ENCODE measurements around the gene WDR55. TPM values are rescaled to one million over a fixed set of nuclear protein-coding genes. Genes with fewer than 3 reads are reported as not detected.
"Not testable (repeated sequence)": the region's sequence is repeated elsewhere in the genome, so short reads cannot be mapped to it uniquely, and the experiment has no call there.

Gene WDR55
- total RNA-seq, 6 donors from 2014 or later, result 23.2 to 44.0 (median 24.5) TPM

DNA sequence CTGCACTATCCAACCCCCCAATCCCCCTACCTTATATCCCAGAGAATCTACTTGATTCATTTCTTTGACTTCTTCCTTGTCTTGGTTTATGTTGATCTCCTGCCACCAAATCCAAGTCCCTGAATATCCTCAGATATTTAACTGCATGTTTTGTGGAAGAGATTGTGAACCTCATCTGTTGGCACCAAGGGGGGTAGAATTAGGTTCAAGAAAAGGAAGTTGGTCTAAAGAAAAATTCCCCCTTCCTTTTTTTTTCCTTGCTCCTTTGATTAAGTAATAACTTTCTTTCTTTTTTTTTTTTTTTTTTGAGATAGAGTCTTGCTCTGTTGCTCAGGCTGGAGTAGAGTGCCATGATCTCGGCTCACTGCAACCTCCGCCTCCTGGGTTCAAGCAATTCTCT, 31.2 kb upstream of the WDR55 start:
- ATAC-seq (ENCODE audit: low FRiP score in 2 of 2), result no peak
- WGBS, 2 donors, result 73 to 89% methylated on average over 2 of the region's 2 CpGs
- Histone ChIP-seq H3K4me3 (peak overlapping the region in 3 of 4 donors; percentile 55 to 60 (median 58)), H3K27ac (peak overlapping the region; percentile 81 to 90 (median 85)), H3K36me3 (no peaks in the 10 kb centered on the region), H3K27me3 (no peaks in the 10 kb centered on the region), H3K4me1 (peaks cover 19 to 52% (median 32%) of the 10 kb centered on the region in 4 donors), H3K9me3 (no peaks in the 10 kb centered on the region)
- TF ChIP-seq POLR2AphosphoS5 (IDR thresholded peaks at IDR 0.05) (no peak), EP300 (IDR thresholded peaks at IDR 0.05) (no peak), POLR2A (IDR thresholded peaks at IDR 0.05) (no peak)
- TF ChIP-seq, protein P1, sequence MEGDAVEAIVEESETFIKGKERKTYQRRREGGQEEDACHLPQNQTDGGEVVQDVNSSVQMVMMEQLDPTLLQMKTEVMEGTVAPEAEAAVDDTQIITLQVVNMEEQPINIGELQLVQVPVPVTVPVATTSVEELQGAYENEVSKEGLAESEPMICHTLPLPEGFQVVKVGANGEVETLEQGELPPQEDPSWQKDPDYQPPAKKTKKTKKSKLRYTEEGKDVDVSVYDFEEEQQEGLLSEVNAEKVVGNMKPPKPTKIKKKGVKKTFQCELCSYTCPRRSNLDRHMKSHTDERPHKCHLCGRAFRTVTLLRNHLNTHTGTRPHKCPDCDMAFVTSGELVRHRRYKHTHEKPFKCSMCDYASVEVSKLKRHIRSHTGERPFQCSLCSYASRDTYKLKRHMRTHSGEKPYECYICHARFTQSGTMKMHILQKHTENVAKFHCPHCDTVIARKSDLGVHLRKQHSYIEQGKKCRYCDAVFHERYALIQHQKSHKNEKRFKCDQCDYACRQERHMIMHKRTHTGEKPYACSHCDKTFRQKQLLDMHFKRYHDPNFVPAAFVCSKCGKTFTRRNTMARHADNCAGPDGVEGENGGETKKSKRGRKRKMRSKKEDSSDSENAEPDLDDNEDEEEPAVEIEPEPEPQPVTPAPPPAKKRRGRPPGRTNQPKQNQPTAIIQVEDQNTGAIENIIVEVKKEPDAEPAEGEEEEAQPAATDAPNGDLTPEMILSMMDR (IDR thresholded peaks at IDR 0.05), result no peak
- DNase-seq, result no peak

DNA sequence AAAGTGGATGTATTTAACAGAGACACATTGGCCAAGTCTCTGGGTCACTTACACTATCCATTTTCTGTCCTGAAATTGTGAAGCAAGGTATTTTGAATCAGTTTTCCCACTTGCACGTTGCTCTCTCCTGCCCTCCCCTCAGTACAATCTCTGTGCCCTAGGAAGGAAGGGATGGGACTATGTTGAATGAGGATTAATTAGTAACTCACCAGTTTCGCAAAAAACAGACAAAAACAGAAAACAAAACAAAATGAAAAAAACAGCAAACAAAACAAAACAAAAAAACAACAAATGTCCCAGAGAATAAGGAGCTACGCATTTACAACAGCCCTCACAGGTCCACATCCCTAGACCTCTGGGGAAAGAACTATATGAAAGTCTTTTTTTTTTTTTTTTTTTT, 30.6 kb upstream of the WDR55 start:
- ATAC-seq (ENCODE audit: low FRiP score in 2 of 2), result no peak

DNA sequence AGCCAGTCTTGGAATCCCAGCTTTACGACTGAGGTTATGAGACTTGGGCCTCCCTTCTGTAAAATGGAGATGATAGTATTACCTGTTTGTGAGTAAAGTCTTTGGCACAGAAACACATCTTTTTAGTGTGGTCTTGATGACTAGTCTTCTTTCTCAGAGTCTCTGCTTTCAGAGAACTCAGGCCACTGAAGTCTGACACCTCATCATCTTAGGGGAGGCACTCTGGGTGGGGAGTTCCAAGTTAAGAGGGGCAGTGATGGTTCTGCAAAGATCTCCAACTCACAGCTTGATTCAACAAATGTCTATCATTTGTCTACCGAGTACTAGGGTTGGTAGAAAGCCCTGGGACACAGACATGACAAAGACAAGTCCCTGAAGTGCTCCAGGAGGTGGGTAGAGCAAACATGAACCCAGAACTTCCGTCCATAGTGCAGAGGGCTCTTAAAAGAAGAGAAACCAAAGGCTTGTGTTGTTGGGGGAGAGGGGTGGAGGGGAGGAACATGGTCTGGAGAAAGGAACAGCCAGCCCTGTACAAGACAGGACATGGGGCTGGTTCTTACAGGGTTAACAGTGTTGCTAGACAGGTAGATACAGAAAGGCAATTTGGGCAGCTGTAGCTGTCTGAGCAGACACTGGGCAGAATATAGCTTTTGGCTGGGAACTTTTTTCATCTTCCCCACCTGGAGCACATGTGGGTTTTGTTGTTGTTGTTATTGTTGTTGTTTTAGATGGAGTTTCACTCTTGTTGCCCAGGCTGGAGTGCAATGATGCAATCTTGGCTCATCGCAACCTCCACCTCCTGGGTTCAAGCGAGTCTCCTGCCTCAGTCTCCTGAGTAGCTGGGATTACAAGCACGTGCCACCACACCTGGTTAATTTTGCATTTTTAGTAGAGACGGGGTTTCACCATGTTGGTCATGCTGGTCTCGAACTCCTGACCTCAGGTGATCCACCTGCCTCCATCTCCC, 29.1 kb upstream of the WDR55 start:
- H3K36me3 ChIP-seq, result no peaks in the 10 kb centered on the region
- peaks cover 31 to 58% (median 36%) of the 10 kb centered on the region in 4 donors for H3K4me1 ChIP-seq
- H3K27me3 ChIP-seq, result no peaks in the 10 kb centered on the region
- ATAC-seq (ENCODE audit: low FRiP score in 2 of 2) (no peak), DNase-seq (no peak)
- no peak overlapping the region for H3K4me3 ChIP-seq
- H3K9me3 ChIP-seq, result no peaks in the 10 kb centered on the region
- H3K27ac ChIP-seq, result peak overlapping the region in 2 of 4 donors; percentile 32 to 81
- TF ChIP-seq EP300 (IDR thresholded peaks at IDR 0.05) (no peak), POLR2A (IDR thresholded peaks at IDR 0.05) (no peak), POLR2AphosphoS5 (IDR thresholded peaks at IDR 0.05) (no peak)
- TF ChIP-seq, protein P1 (IDR thresholded peaks at IDR 0.05), result no peak
- 91 to 92% methylated on average over 8 of the region's 8 CpGs for WGBS, 2 donors

More for the DNA sequence above, 30.6 kb upstream of the WDR55 start:
- H3K4me3 ChIP-seq, result no peak overlapping the region
- peaks cover 22 to 57% (median 36%) of the 10 kb centered on the region in 4 donors for H3K4me1 ChIP-seq
- H3K36me3 ChIP-seq, result no peaks in the 10 kb centered on the region
- no peak for DNase-seq
- H3K27ac ChIP-seq, result peak overlapping the region; percentile 81 to 90 (median 85)
- TF ChIP-seq POLR2AphosphoS5 (IDR thresholded peaks at IDR 0.05) (no peak), EP300 (IDR thresholded peaks at IDR 0.05) (no peak), POLR2A (IDR thresholded peaks at IDR 0.05) (no peak)
- TF ChIP-seq, protein P1 (IDR thresholded peaks at IDR 0.05), result no peak
- H3K9me3 ChIP-seq, result no peaks in the 10 kb centered on the region
- 48 to 57% methylated on average over 3 of the region's 3 CpGs for WGBS, 2 donors
- H3K27me3 ChIP-seq, result no peaks in the 10 kb centered on the region

DNA sequence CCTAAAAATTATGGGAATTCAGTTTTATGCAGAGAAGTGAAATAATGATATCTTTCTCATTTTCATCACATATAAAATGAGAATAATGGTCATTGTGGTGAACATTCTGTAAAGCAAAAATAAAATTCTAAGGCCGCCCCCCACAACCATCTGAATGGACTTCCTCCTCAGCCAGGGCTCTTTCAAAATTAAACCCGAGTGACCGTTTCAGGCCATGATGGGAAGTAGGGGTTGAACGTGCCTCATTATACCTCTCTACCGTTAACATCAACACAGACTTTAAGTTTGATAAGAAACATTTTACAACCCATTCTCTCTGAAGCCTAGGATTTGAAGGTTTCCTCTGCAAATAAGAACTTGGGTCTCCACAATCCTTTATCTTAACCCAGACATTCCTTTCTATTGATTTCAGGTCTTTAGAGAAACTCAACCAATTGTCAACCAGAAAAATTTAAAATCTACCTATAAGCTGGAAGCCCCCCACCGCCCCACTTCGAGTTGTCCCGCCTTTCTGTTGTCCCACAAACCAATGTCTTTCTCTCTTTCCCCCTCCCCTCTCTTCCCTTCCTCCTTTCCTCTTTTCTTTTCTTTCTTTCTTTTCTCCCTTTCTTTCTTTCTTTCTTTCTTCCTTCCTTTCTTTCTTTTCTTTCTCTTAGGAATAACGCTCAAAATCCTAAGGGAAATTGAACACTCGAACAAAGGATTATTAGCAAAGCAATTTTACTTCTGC, 27.2 kb upstream of the WDR55 start:
- Histone ChIP-seq H3K27me3 (no peaks in the 10 kb centered on the region), H3K36me3 (peaks cover 0 to 10% (median 0%) of the 10 kb centered on the region in 4 donors), H3K9me3 (no peaks in the 10 kb centered on the region), H3K4me1 (peaks cover 26 to 42% (median 29%) of the 10 kb centered on the region in 4 donors), H3K27ac (peak overlapping the region in 2 of 4 donors; percentile 89 to 94), H3K4me3 (no peak overlapping the region)
- no peak for DNase-seq
- ATAC-seq (ENCODE audit: low FRiP score in 2 of 2), result no peak
- 75 to 85% methylated on average over 10 of the region's 10 CpGs for WGBS, 2 donors
- TF ChIP-seq, protein P1 (IDR thresholded peaks at IDR 0.05), result no peak
- TF ChIP-seq POLR2A (IDR thresholded peaks at IDR 0.05), result no peak
- TF ChIP-seq EP300 (IDR thresholded peaks at IDR 0.05), result no peak

DNA sequence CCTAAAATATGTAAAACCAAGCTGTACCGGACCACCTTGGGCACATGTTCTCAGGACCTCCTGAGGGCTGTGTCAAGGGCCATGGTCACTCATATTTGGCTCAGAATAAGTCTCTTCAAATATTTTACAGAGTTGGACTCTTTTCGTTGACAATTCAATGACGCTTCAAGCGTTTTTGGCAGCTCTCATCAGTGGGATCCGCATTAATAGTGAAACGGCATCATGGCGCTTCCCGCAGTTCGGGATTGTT, 25.9 kb upstream of the WDR55 start:
- peak overlapping the region; percentile 5 to 88 (median 72) for H3K4me3 ChIP-seq
- 8 to 9% methylated on average over 9 of the region's 9 CpGs for WGBS, 2 donors
- not testable (repeated sequence) for H3K27me3 ChIP-seq; ATAC-seq (ENCODE audit: low FRiP score in 2 of 2); H3K9me3 ChIP-seq; DNase-seq
- H3K27ac ChIP-seq, result peak overlapping the region; percentile 86 to 95 (median 92)
- peaks cover 0 to 23% (median 6%) of the 10 kb centered on the region in 4 donors for H3K36me3 ChIP-seq
- H3K4me1 ChIP-seq, result peaks cover 16 to 30% (median 22%) of the 10 kb centered on the region in 4 donors
